Measurements from ENCODE around the gene MYO16.

The MYO16 gene

GRCh38 chr13:108812661-108813060 lies 183.2 kb downstream of the MYO16 start:
- DNase-seq: no peak

DNA sequence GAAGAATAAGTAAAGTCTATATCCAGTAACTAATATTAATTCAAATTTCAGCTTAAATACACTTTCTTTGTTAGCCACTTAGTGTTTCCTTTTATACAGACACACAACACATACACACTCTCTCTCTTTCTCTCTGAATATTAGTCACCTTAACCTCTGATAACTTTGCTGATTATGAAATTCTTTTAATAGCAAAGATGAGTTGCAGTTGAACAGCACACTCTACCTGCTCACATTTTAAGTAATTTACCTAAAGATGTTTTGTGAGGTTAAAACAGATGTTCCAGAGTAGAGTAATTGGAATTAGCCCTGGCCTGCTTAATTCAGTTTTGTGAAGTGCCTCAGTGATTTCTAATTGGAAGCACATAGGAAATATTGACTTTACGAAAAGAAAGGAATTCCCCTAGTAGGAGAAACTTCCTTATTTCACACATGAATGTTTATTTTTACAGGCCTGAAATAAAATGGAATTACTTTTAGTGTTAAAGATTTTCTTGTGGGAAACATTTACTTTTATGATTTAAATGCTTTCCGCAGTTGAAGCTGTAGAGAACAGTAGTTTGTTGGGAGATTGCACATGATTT lies 184.3 kb downstream of the MYO16 start:
- DNase-seq: no peak

DNA sequence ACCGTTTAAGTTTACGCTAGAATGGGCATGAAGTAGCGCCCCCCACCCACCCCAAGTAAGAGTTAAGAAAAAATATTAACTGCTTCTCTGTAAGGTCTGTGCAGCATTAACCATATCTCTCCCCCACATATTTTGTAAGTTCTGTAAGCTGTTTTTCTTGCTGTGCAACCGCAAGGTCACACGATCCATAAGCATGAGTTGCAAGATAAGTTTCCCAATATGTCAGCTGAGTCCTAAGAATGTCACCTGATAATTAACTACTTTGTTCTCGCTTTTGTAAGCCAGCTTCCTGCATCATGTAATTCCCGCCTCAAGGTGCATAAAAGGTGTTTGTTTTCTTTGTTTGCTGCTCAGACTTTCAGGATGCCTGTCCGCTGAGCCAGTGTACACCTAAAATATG lies 187.0 kb downstream of the MYO16 start:
- DNase-seq: no peak

DNA sequence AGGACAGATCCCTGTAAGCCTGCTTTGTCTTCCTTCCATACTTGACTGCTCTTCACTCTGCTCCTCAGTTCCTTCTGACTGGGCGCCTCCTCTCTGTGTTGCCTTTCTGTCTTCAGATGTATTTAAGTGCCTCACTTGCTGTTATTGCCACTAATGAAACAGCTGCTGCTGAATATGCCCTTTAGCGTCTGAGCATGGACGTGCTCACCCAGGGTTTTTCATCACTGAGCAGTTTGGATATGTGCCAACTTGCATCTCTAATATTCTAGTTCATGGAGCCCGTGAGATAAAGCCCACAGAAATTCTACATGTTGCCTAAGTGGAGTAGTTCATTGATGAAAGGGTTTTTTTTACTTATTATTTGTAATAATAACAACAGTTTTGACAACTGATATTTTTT lies 198.2 kb downstream of the MYO16 start:
- no peak for DNase-seq

- DNase-seq: no peak
Measured at GRCh38 chr13:108828086-108828815, 198.8 kb downstream of the MYO16 start.

DNA sequence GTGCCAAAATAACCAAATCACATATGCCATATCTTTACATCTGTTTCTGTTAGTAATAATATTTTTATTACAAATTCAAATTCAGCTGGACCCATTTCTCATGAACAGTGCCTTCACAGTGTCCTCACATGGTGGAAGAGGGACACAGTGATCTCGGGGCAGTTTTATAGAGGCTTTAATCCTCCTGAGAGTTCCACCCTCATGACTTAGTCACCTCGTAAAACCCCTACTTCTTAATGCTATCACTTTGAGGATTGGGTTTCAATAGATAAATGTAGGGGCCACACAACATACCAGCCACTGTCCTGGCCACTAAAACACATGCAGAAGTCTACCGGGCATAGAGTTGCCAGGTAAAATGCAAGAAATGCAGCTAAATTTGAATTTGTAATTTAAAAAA lies 201.5 kb downstream of the MYO16 start:
- no peak for DNase-seq

DNA sequence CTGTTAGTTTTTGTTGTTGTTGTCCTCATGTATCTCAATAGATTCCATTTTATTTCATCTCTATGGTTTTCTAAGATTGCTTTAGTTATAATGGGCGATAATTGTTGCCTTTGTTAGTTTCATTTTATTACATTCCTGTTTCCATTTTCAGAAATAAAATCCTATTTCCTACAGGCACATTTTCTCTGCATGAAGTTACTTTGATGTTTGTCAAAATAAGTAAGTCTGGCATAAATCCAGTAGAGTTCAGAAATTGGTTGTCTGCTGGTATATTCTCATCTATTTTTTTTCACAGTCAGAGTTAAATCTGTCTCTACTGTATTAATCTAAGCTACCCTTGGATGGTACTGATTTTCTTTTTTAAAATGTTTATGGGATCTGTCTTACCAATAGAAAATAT lies 204.1 kb downstream of the MYO16 start:
- DNase-seq: no peak

DNA sequence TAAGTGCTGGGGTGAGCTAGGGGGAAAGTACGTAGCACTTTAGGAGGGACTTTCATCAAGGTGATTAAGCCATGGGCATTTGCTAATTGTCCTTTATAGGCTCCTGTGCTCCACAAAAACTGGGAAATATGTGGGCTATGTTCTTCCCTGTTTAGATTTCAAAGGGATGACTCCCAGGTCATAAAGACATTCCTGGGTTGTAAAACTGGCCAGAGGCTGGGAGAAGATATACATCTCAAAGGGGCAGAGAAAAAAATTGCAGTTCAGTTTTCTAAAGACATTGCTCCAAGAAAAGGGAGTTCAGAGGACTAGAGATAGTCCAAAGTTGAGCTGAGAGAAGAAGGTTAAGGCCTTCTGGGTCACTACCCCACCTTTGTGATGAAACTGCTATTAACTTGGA lies 204.8 kb downstream of the MYO16 start:
- no peak for DNase-seq

- DNase-seq: no peak
Measured at GRCh38 chr13:108835083-108835482, 205.7 kb downstream of the MYO16 start.

GRCh38 chr13:108850691-108851090 lies 221.3 kb downstream of the MYO16 start:
- DNase-seq: no peak

DNA sequence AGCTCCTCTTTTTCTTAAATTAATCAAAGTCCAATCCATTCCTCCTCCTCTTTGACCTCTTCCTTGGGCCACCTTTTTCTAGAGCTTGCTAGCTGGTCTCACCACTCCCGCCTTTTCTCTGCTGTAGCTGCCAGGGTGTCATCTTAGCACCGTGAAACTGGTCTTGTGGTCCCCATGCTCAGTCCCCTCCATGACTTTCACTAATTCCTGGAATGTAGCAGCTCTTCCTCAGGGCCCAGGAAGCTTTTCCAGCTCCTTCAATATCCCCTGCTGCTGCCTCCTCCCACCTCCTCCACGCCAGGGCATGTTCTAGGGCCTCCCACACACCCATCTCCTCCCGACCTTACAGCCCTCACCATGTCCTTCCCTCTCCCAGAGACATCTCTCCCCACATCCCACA lies 222.2 kb downstream of the MYO16 start:
- DNase-seq: no peak

DNA sequence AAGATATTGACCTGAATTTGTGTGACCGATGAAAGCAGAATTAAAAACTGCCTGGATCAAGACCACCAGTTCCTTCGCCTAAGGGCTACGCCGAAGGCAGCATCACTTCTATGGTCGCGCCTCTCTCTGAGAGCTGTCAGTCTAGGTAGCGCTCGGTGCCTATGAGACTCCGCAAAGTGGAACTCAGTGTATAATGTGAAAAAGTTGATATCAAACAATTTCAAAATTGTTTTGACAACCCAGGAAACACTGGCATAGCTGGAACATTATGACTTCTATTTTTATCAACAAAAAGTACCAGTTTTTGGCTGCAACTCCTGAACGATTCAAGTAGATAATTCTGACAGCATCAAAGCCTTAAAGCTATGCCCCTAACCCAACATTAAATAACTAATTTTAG lies 223.6 kb downstream of the MYO16 start:
- DNase-seq: no peak

DNA sequence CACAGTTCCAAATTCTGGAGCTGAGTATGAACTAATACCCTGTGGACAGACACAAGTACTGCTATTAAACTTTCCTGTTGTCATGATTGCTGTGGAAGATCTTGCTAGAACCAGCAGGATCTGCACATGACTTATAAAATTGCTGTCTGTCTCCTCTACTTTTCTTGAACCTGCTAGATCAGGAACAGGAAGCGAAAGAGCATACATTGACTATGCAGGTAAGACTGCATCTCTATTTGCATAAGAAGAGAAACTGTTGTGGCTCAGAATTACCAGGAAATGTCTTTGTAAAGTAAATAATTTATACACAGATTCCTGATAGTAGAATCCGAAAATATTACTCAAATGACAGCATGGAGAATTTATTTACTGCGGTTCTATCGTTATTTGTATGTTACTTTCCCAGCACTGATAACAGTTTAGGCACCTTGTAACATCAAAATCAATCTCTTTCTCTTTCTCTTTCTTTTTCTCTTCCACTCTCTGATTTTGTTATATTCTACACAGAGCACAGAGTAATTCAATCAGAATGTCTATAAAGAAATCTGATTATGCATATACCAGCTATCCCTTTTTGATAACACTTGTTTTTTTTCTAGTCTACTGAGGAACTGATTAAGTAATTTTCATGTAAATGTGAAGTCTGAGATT lies 226.5 kb downstream of the MYO16 start:
- no peak for DNase-seq

- no peak for DNase-seq
Measured at GRCh38 chr13:108858676-108859075, 229.3 kb downstream of the MYO16 start.

GRCh38 chr13:108859197-108860012 lies 230.0 kb downstream of the MYO16 start:
- no peak for DNase-seq

DNA sequence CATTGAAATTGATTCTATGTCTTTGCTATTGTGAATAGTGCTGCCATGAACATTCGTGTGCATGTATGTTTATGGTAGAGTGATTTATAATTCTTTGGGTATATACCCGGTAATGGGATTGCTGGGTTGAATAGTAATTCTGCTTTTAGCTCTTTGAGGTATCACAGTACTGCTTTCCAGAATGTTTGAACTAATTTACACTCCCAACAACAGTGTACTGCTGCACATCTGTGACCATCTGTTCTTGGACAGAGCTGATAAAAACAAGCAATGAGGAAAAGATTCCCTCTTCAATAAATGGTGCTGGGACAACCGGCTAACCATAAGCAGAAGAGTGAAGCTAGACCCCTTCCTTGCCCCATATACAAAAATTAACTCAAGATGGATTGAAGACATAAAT lies 231.0 kb downstream of the MYO16 start:
- no peak for DNase-seq

DNA sequence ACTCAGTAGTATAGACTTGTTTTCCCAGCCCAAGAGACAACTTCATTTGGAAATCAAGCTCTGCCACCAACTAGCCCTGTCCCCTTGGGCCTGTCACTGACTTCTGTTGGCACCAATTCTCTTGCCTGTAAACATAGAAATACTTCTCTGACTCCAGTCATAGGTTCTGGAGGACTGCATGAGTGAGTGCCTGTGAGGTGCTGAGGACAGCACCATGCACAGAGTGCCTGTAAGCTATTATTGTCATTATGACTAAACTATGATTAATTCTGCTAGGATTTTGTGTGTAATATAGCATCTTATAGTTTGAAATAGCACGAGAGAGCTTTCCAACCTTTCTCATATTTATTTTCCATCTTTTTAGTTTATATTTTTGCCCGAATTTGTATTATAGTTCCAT lies 247.9 kb downstream of the MYO16 start:
- DNase-seq: no peak

DNA sequence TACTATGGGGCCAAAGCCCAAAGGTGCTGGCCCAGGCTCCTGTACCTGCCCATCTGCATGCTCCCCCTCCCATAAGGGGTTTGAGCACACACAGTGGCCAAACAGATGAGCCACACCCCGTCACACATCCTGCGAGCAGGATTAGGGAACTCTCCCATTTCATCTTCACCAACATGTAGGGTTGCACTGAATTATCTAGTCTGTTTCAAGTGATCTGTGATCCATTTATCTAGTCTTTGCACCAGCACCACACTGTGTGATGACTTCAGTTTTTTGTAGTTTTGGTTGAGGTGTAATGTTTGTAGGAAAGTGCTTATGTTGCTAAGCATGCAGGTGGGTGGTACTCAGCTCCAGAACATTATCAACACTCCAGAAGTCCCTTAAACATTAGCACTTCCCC lies 249.3 kb downstream of the MYO16 start:
- DNase-seq: no peak

- no peak for DNase-seq
Measured at GRCh38 chr13:108889324-108889984, 260.0 kb downstream of the MYO16 start.

DNA sequence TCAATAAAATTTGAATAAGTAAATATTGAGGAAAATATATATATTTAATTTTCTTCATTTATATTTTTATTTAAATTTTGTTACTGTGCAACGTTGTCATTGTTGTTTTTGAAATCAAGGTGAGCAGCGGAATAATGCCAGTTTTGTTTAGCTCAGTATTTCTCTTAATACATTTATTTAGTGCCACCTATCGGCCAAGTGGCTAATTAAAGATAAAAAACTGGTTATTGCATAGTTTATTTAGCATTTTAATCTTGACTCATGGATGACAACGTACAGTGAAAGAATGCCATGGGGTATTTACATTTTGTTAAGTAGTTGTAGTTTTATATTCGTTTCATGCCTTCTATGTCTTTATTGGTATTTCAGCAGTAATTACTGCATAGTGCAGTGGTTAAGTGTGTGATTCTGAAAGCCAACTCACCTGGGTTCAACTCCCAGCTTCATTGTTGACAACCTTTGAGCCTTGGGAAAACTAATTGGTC lies 265.9 kb downstream of the MYO16 start:
- DNase-seq: peak; percentile 81

DNA sequence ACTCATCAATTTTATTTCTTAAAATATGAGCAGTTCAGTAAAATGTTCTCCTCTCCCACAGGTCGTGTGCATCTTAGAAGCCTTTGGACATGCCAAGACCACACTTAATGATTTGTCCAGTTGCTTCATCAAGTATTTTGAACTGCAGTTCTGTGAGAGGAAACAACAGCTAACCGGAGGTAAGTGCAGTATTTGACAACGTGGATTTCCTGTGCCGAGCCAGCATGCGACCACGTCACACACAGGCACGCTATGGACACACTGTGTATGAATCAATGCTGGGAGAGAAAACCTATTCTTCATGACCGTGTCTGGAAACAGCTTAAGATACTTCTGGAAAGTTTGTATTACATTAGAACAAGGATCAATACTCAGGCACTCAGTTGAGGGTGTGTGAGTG lies 268.5 kb downstream of the MYO16 start:
- DNase-seq: peak; percentile 37

DNA sequence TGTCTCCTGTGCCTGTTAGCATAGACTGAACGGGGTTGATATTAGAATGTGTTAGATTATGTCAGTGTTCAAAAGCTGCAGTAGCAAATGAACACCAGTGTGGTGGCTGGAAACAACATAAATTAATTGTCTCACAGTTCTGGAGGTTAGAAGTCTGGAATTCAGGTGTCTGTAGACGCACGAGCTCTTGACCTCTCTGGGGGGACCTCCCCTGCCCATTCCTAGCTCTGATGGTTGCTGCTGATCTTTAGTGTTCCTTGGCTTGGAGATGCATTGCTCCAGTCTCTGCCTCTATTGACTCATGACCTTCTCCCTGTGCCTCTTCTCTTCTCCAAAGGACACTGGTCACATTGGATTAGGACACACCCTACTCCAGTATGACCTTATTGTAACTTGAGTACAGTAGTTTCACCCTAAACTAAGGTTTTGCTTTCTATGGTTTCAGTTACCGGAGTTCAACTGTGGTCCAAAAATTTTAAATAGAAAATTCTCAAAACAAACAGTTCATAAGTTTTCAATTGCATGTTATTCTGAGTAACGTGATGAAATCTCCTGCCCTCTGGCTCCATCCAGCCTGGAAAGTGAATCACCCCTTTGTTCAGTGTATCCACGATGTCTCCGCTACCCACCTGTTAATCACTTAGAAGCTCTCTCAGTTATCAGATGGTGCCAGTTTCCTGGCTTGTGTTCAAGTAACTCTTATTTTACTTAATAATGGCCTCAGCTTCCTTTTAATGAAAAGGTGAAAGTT lies 273.2 kb downstream of the MYO16 start:
- no peak for DNase-seq
